Fibroblast of lung (primary cell): ENCODE data around the gene OSGIN1. TPM values are rescaled to one million over a fixed set of nuclear protein-coding genes. Genes with fewer than 3 reads are reported as not detected.
A peak's percentile ranks its signal among the peaks of the same experiment; 100 is the strongest.

ENCODE experiments used
- DNase-seq, 2 donors: peaks; one replicate each; pipeline versions ENCODE4 v3.0.0 to v3.0.0-alpha.2; 2010; ENCODE audit warnings: low read depth in 2 of 2
- H2AFZ ChIP-seq: 2 replicates; pipeline ENCODE4 v1.5.1; 2012; ENCODE audit warnings: low read length, control low read depth, inconsistent platforms
- H3K27ac ChIP-seq: 2 replicates; pipeline ENCODE4 v1.5.1; 2011; ENCODE audit warnings: low read length, control low read depth; ENCODE audit not compliant: insufficient read depth
- H3K27me3 ChIP-seq: 2 replicates; pipeline ENCODE4 v1.5.1; 2011; ENCODE audit warnings: mild to moderate bottlenecking, low read length; ENCODE audit not compliant: control insufficient read depth, insufficient read depth
- H3K36me3 ChIP-seq: 2 replicates; pipeline ENCODE4 v1.5.1; 2011; ENCODE audit warnings: low read length; ENCODE audit not compliant: control insufficient read depth, insufficient read depth
- H3K4me1 ChIP-seq: 2 replicates; pipeline ENCODE4 v1.5.1; 2011; ENCODE audit warnings: low read length; ENCODE audit not compliant: control insufficient read depth, insufficient read depth; ENCODE audit errors: extremely low read depth
- H3K4me2 ChIP-seq: 2 replicates; pipeline ENCODE4 v1.5.1; 2011; ENCODE audit warnings: low read length, control low read depth; ENCODE audit not compliant: insufficient read depth; ENCODE audit errors: extremely low read depth
- H3K4me3 ChIP-seq, 4 experiments: fragments of 200-600 bp in 1 of 4; sonication (generic) in 1 of 4; replicated peaks in 1 of 4; 2 replicates each; pipeline ENCODE4 v1.5.1; 2011 to 2016; ENCODE audit warnings: low read length in 4 of 4, low read depth in 3 of 4, mild to moderate bottlenecking in 3 of 4, control low read depth in 2 of 4, inconsistent platforms in 1 of 4, mixed read lengths in 1 of 4; ENCODE audit not compliant: insufficient read depth in 1 of 4; ENCODE audit errors: control extremely low read depth in 1 of 4
- H3K79me2 ChIP-seq: 2 replicates; pipeline ENCODE4 v1.5.1; 2012; ENCODE audit warnings: mild to moderate bottlenecking, low read length, inconsistent platforms; ENCODE audit not compliant: control insufficient read depth, insufficient read depth
- H3K9ac ChIP-seq: 2 replicates; pipeline ENCODE4 v1.5.1; 2011; ENCODE audit warnings: mild to moderate bottlenecking, low read length, control low read depth; ENCODE audit not compliant: insufficient read depth
- H3K9me3 ChIP-seq: 2 replicates; pipeline ENCODE4 v1.5.1; 2012; ENCODE audit warnings: low read depth, low read length; ENCODE audit not compliant: control insufficient read depth, insufficient read depth
- H4K20me1 ChIP-seq: 2 replicates; pipeline ENCODE4 v1.5.1; 2011; ENCODE audit warnings: low read length; ENCODE audit not compliant: control insufficient read depth, insufficient read depth; ENCODE audit errors: extremely low read depth
- CTCF ChIP-seq, 2 donors: IDR thresholded peaks in 1 of 2; conservative IDR thresholded peaks in 1 of 2; 1 replicate in 1 of 2; 2 replicates in 1 of 2; pipeline ENCODE4 v1.5.1; 2011 to 2012; ENCODE audit warnings: low read length in 2 of 2, control low read depth in 1 of 2, inconsistent platforms in 1 of 2, low read depth in 1 of 2, mild to moderate bottlenecking in 1 of 2
- EZH2 ChIP-seq: IDR thresholded peaks from 2 replicates; pipeline ENCODE4 v1.5.1; 2012; ENCODE audit warnings: low read length, control low read depth, mild to moderate bottlenecking; ENCODE audit errors: missing control alignments
- polyA plus RNA-seq, 2 donors: library from polyadenylated mRNA; depleted of rRNA in 1 of 2; stranded (reverse) in 1 of 2; unstranded in 1 of 2; fragments of >200 nt; gene quantifications; 2 replicates each; pipeline ENCODE4 v1.2.1, GENCODE V29; 2011 to 2012; ENCODE audit warnings: missing spikeins in 1 of 2
- total RNA-seq: library from RNA; depleted of rRNA; stranded (reverse); fragments of >200 nt; gene quantifications from 2 replicates; pipeline ENCODE4 v1.2.1, GENCODE V29; 2014

Gene OSGIN1
- total and polyA plus RNA-seq, 2 donors (not counting 1 experiment from before 2014, with no cell fraction given): 2.1 to 6.6 TPM

GRCh38 chr16:84013787-84014569 lies 60.9 kb downstream of the OSGIN1 start:
- Histone ChIP-seq H3K79me2 (no peaks in the 10 kb centered on the region), H3K4me2 (no peak overlapping the region), H3K4me1 (no peaks in the 10 kb centered on the region), H3K27me3 (no peaks in the 10 kb centered on the region), H3K36me3 (no peaks in the 10 kb centered on the region), H3K9me3 (no peaks in the 10 kb centered on the region), H2AFZ (no peak overlapping the region), H4K20me1 (no peaks in the 10 kb centered on the region), H3K9ac (no peak overlapping the region), H3K27ac (no peak overlapping the region), H3K4me3 (no peak overlapping the region)
- TF ChIP-seq CTCF (conservative IDR thresholded peaks at IDR 0.05 in 1 of 2, IDR thresholded peaks at IDR 0.05 in 1 of 2; ENCODE audit: low read depth in 1 of 2, low read length in 2 of 2) (no peak), EZH2 (no peak)
- DNase-seq: peak; percentile 18 to 33

- Histone ChIP-seq H3K36me3 (no peaks in the 10 kb centered on the region), H3K27ac (no peak overlapping the region), H2AFZ (no peak overlapping the region), H3K27me3 (no peaks in the 10 kb centered on the region), H3K9me3 (no peaks in the 10 kb centered on the region), H4K20me1 (no peaks in the 10 kb centered on the region), H3K4me2 (no peak overlapping the region), H3K9ac (no peak overlapping the region), H3K4me3 (no peak overlapping the region), H3K4me1 (no peaks in the 10 kb centered on the region), H3K79me2 (no peaks in the 10 kb centered on the region)
- TF ChIP-seq EZH2 (no peak), CTCF (conservative IDR thresholded peaks at IDR 0.05 in 1 of 2, IDR thresholded peaks at IDR 0.05 in 1 of 2; ENCODE audit: low read depth in 1 of 2, low read length in 2 of 2) (no peak)
- no peak for DNase-seq
Observed at GRCh38 chr16:84014570-84015327, 61.7 kb downstream of the OSGIN1 start.

GRCh38 chr16:84015399-84015798 lies 62.4 kb downstream of the OSGIN1 start:
- Histone ChIP-seq H3K27ac (no peak overlapping the region), H3K79me2 (no peaks in the 10 kb centered on the region), H3K27me3 (no peaks in the 10 kb centered on the region), H3K36me3 (no peaks in the 10 kb centered on the region), H3K9ac (no peak overlapping the region), H4K20me1 (no peaks in the 10 kb centered on the region), H2AFZ (no peak overlapping the region), H3K4me1 (no peaks in the 10 kb centered on the region), H3K9me3 (no peaks in the 10 kb centered on the region), H3K4me2 (no peak overlapping the region), H3K4me3 (no peak overlapping the region)
- DNase-seq: no peak
- TF ChIP-seq CTCF (conservative IDR thresholded peaks at IDR 0.05 in 1 of 2, IDR thresholded peaks at IDR 0.05 in 1 of 2; ENCODE audit: low read depth in 1 of 2, low read length in 2 of 2): no peak
